GM21528 (cell line): ENCODE measurements around the gene SHROOM3.
"Not testable (repeated sequence)": the region's sequence is repeated elsewhere in the genome, so short reads cannot be mapped to it uniquely, and the experiment has no call there.

ENCODE experiments used
- ATAC-seq: cut with Tn5 transposase; IDR thresholded peaks from one replicate; pipeline ENCODE4 v1.9.1; 2021; ENCODE audit warnings: mild to moderate bottlenecking, moderate library complexity; ENCODE audit not compliant: unreplicated experiment, low FRiP score

SHROOM3 gene

GRCh38 chr4:76443376-76443775 is 8.3 kb downstream of the SHROOM3 start:
- ATAC-seq, result no peak

- no peak for ATAC-seq
Measured at GRCh38 chr4:76445911-76446310, 10.9 kb downstream of the SHROOM3 start.

- ATAC-seq, result no peak
Measured at GRCh38 chr4:76447393-76447851, 12.4 kb downstream of the SHROOM3 start.

- no peak for ATAC-seq
Measured at GRCh38 chr4:76448211-76448610, 13.2 kb downstream of the SHROOM3 start.

GRCh38 chr4:76449362-76449767 is 14.3 kb downstream of the SHROOM3 start:
- ATAC-seq, result no peak

- no peak for ATAC-seq
Measured at GRCh38 chr4:76449833-76450232, 14.8 kb downstream of the SHROOM3 start.

GRCh38 chr4:76453232-76453631 is 18.2 kb downstream of the SHROOM3 start:
- no peak for ATAC-seq

GRCh38 chr4:76454073-76454472 is 19.0 kb downstream of the SHROOM3 start:
- not testable (repeated sequence) for ATAC-seq

GRCh38 chr4:76457885-76458284 is 22.9 kb downstream of the SHROOM3 start:
- no peak for ATAC-seq

GRCh38 chr4:76458297-76458696 is 23.3 kb downstream of the SHROOM3 start:
- ATAC-seq, result no peak

GRCh38 chr4:76458825-76459224 is 23.8 kb downstream of the SHROOM3 start:
- ATAC-seq, result no peak

GRCh38 chr4:76459291-76459723 is 24.3 kb downstream of the SHROOM3 start:
- no peak for ATAC-seq

- ATAC-seq, result no peak
Measured at GRCh38 chr4:76463568-76463967, 28.5 kb downstream of the SHROOM3 start.

GRCh38 chr4:76470064-76470463 is 35.0 kb downstream of the SHROOM3 start:
- no peak for ATAC-seq

GRCh38 chr4:76470532-76470931 is 35.5 kb downstream of the SHROOM3 start:
- ATAC-seq, result no peak

- ATAC-seq, result no peak
Measured at GRCh38 chr4:76476571-76476970, 41.5 kb downstream of the SHROOM3 start.

- no peak for ATAC-seq
Measured at GRCh38 chr4:76484654-76485053, 49.6 kb downstream of the SHROOM3 start.

GRCh38 chr4:76485450-76485849 is 50.4 kb downstream of the SHROOM3 start:
- no peak for ATAC-seq

GRCh38 chr4:76486588-76487276 is 51.7 kb downstream of the SHROOM3 start:
- ATAC-seq, result no peak

GRCh38 chr4:76487621-76488020 is 52.6 kb downstream of the SHROOM3 start:
- no peak for ATAC-seq

GRCh38 chr4:76488455-76488854 is 53.4 kb downstream of the SHROOM3 start:
- no peak for ATAC-seq

GRCh38 chr4:76488888-76489685 is 54.1 kb downstream of the SHROOM3 start:
- no peak for ATAC-seq
